ENCODE results near the gene METTL9.

GRCh38 chr16:21568502-21569189 is 30.7 kb upstream of the METTL9 start:
- TF ChIP-seq CTCF (IDR thresholded peaks at IDR 0.05) (no peak), POLR2A (IDR thresholded peaks at IDR 0.05) (no peak)
